Epithelial cell of esophagus (primary cell): ENCODE data around the gene ALOX12.
A peak's percentile ranks its signal among the peaks of the same experiment; 100 is the strongest.

Experiments used
- DNase-seq: peaks from one replicate; pipeline ENCODE4 v3.0.0; 2010; ENCODE audit warnings: low read depth
- H3K4me3 ChIP-seq: 2 replicates; pipeline ENCODE4 v1.5.1; 2011; ENCODE audit warnings: mild to moderate bottlenecking, low read length, control low read depth
- TF ChIP-seq, protein P1 (sequence below): IDR thresholded peaks from 2 replicates; pipeline ENCODE4 v1.5.1; 2011; ENCODE audit warnings: low read depth, mild to moderate bottlenecking, low read length, control low read depth, inconsistent platforms; ENCODE audit not compliant: insufficient read depth; ENCODE audit errors: missing control alignments

ALOX12 gene

GRCh38 chr17:7011415-7011814 lies 15.6 kb downstream of the ALOX12 start:
- peak overlapping the region; percentile 94 for H3K4me3 ChIP-seq
- DNase-seq, result no peak
- TF ChIP-seq, protein P1, sequence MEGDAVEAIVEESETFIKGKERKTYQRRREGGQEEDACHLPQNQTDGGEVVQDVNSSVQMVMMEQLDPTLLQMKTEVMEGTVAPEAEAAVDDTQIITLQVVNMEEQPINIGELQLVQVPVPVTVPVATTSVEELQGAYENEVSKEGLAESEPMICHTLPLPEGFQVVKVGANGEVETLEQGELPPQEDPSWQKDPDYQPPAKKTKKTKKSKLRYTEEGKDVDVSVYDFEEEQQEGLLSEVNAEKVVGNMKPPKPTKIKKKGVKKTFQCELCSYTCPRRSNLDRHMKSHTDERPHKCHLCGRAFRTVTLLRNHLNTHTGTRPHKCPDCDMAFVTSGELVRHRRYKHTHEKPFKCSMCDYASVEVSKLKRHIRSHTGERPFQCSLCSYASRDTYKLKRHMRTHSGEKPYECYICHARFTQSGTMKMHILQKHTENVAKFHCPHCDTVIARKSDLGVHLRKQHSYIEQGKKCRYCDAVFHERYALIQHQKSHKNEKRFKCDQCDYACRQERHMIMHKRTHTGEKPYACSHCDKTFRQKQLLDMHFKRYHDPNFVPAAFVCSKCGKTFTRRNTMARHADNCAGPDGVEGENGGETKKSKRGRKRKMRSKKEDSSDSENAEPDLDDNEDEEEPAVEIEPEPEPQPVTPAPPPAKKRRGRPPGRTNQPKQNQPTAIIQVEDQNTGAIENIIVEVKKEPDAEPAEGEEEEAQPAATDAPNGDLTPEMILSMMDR, result no peak

- no peak for DNase-seq
- H3K4me3 ChIP-seq, result peak overlapping the region; percentile 94
- TF ChIP-seq, protein P1, result no peak
These were observed 16.0 kb downstream of the ALOX12 start for GRCh38 chr17:7011942-7012254.

GRCh38 chr17:7014261-7014994 lies 18.6 kb downstream of the ALOX12 start:
- DNase-seq, result peak; percentile 98
- TF ChIP-seq, protein P1, result peak; percentile 26
- H3K4me3 ChIP-seq, result peak overlapping the region; percentile 94

GRCh38 chr17:7014995-7015958 lies 19.4 kb downstream of the ALOX12 start:
- peak overlapping the region; percentile 94 for H3K4me3 ChIP-seq
- peak; percentile 44 for DNase-seq
- TF ChIP-seq, protein P1, result no peak

DNA sequence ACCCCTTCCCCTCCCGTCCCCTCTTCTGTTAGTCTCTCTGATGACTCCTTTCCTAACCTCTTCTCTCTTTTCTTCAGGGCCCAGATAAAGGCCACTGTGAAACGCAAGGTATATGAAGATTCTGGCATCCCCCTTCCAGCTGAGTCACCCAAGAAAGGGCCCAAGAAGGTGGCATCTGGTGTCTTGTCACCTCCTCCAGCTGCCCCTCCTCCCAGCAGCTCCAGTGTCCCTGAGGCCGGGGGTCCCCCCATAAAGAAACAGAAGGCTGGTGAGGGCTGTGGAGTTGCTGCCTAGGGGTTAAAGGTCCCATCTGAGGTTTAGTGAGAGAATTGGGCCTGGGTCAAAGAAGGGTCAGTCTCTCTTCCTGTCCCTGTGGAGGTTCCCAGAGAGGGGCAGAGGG lies 20.6 kb downstream of the ALOX12 start:
- no peak overlapping the region for H3K4me3 ChIP-seq
- TF ChIP-seq, protein P1, result no peak

GRCh38 chr17:7016886-7017826 lies 21.3 kb downstream of the ALOX12 start:
- H3K4me3 ChIP-seq, result no peak overlapping the region
- TF ChIP-seq, protein P1, result no peak
- no peak for DNase-seq

More for the DNA sequence above, 20.6 kb downstream of the ALOX12 start:
- no peak for DNase-seq
